ENCODE results near the gene SH3RF3.

GRCh38 chr2:109209412-109209811, 80.4 kb downstream of the SH3RF3 start:
- TF ChIP-seq POLR2A (IDR thresholded peaks at IDR 0.05; ENCODE audit: low read depth, low read length), result no peak
- no peak for TF ChIP-seq TAF1 (IDR thresholded peaks at IDR 0.05; ENCODE audit: low read depth, low read length)
- TF ChIP-seq POLR2AphosphoS5 (IDR thresholded peaks at IDR 0.05; ENCODE audit: low read depth, low read length), result no peak
- no peak for TF ChIP-seq POU2F2 (IDR thresholded peaks at IDR 0.05; ENCODE audit: low read depth, low read length)
